ENCODE data around the gene ATG4B. TPM values are rescaled to one million over a fixed set of nuclear protein-coding genes. Genes with fewer than 3 reads are reported as not detected.

ATG4B gene
- total RNA-seq, 3 donors from 2014 or later = 87.9 to 154 (median 94.6) TPM

Other genes starting within 250 kb of the ATG4B start
- gene STK25, start 129.1 kb upstream of the ATG4B start, total RNA-seq = 100 to 1,000 TPM in 2 of 3 donors, 10 to 100 TPM in 1; 89.8 to 137 (median 129) TPM
- gene BOK, start 78.9 kb upstream of the ATG4B start, total RNA-seq = 10 to 100 TPM in 1 of 3 donors, 1 to 10 TPM in 2; 6.7 to 25.5 (median 7.4) TPM
- 10 to 100 TPM; 67.3 to 86.2 (median 68.8) TPM for gene THAP4, start 535 bp upstream of the ATG4B start, total RNA-seq
- gene DTYMK, start 49.1 kb downstream of the ATG4B start, total RNA-seq = 10 to 100 TPM; 17.9 to 31.0 (median 19.7) TPM
- gene ING5, start 64.3 kb downstream of the ATG4B start, total RNA-seq = 10 to 100 TPM; 24.6 to 52.3 (median 35.1) TPM
- gene D2HGDH, start 96.9 kb downstream of the ATG4B start, total RNA-seq = 10 to 100 TPM; 52.2 to 88.6 (median 63.0) TPM
- gene GAL3ST2, start 139.1 kb downstream of the ATG4B start, total RNA-seq = 10 to 100 TPM; 15.1 to 46.5 (median 42.4) TPM
- gene NEU4, start 171.5 kb downstream of the ATG4B start, total RNA-seq = 10 to 100 TPM; 41.4 to 72.5 (median 71.0) TPM
- under 1 TPM in 2 of 3 donors, not detected in 1; 0.13 to 0.70 TPM for gene PDCD1, start 221.2 kb downstream of the ATG4B start, total RNA-seq
- not detected for gene RTP5, start 232.0 kb downstream of the ATG4B start, total RNA-seq